ENCODE results near the gene TRIM38.

TRIM38 gene

DNA sequence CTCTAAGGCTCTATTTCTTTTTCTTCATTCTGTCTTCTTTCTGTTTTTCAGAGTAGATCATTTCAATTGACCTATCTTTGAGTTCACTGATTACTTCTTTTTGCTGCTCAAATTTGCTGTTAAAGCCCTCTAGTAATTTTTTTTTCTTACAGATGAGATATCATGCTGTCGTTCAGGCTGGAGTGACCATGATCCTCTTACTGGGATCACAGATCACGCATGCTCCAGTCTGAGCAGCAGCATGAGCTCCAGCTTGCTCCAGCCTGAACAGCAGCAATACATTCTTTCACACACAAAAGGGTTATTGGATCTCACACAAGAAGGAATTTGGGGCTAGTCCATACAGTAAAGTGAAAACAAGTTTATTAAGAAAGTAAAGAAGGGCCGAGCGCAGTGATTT, 12.3 kb upstream of the TRIM38 start:
- in situ Hi-C loops (cut with HindIII; ENCODE audit: low sequenced_read_pairs), result no loop called here
- no peak overlapping the region for H3K4me3 ChIP-seq (ENCODE audit: low read depth, low read length)
- DNase-seq (ENCODE audit: low read depth), result no peak
- TF ChIP-seq, protein P1, sequence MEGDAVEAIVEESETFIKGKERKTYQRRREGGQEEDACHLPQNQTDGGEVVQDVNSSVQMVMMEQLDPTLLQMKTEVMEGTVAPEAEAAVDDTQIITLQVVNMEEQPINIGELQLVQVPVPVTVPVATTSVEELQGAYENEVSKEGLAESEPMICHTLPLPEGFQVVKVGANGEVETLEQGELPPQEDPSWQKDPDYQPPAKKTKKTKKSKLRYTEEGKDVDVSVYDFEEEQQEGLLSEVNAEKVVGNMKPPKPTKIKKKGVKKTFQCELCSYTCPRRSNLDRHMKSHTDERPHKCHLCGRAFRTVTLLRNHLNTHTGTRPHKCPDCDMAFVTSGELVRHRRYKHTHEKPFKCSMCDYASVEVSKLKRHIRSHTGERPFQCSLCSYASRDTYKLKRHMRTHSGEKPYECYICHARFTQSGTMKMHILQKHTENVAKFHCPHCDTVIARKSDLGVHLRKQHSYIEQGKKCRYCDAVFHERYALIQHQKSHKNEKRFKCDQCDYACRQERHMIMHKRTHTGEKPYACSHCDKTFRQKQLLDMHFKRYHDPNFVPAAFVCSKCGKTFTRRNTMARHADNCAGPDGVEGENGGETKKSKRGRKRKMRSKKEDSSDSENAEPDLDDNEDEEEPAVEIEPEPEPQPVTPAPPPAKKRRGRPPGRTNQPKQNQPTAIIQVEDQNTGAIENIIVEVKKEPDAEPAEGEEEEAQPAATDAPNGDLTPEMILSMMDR (IDR thresholded peaks at IDR 0.05; ENCODE audit: low read depth, low read length, missing control alignments), result no peak

DNA sequence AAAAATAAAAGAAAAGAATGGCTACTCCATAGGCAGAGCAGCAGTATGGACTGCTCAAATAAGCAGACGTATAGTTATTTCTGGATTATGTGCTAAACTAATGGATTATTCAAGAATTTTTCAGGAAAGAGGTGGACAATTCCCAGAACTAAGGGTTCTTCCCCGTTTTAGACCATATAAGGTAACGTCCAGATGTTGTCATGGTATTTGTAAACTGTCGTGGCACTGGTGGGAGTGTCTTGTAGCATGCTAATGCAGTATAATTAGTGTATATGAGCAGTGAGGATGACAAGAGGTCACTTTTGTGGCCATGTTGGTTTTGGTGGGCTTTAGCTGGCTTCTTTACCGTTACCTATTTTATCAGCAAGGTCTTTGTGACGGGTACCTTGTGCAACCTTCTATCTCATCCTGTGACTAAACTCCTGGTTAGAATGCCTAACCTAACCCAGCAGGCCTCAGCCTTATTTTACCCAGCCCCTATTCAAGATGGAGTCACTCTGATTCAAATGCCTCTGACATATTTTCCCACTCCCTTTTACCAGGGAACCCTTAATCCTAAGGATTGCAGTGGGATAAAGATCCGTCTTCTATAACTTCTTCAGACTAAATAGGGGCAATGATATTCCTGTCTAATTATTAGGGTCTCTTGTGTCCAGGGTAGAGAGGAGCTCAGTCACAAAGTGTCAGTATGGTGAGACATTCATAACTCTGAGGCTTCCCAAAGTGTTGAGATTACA, 11.1 kb upstream of the TRIM38 start:
- H3K4me3 ChIP-seq (ENCODE audit: low read depth, low read length), result no peak overlapping the region
- TF ChIP-seq, protein P1 (IDR thresholded peaks at IDR 0.05; ENCODE audit: low read depth, low read length, missing control alignments), result no peak
- DNase-seq (ENCODE audit: low read depth), result no peak
- in situ Hi-C loops (cut with HindIII; ENCODE audit: low sequenced_read_pairs), result no loop called here

DNA sequence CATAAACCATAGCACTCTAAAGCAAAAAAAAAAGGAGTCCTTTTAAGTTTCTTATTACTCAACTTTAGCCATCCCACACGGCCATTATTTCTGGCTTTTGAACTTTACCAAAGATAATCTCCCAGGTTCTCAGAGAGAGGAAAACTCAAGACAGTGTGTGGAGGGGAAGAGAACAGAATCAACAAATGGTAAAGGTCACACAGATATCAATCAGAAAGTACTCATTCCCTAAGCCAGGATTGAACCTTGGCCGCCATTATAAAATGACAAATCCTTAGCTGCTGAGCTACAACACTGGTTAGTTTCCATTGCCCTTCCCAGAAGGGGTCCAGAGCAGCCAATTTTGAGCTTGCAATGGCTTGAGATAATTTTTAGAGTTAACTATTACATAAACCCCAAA, 10.1 kb upstream of the TRIM38 start:
- TF ChIP-seq, protein P1 (IDR thresholded peaks at IDR 0.05; ENCODE audit: low read depth, low read length, missing control alignments), result no peak
- DNase-seq (ENCODE audit: low read depth), result no peak
- in situ Hi-C loops (cut with HindIII; ENCODE audit: low sequenced_read_pairs), result no loop called here
- H3K4me3 ChIP-seq (ENCODE audit: low read depth, low read length), result no peak overlapping the region

DNA sequence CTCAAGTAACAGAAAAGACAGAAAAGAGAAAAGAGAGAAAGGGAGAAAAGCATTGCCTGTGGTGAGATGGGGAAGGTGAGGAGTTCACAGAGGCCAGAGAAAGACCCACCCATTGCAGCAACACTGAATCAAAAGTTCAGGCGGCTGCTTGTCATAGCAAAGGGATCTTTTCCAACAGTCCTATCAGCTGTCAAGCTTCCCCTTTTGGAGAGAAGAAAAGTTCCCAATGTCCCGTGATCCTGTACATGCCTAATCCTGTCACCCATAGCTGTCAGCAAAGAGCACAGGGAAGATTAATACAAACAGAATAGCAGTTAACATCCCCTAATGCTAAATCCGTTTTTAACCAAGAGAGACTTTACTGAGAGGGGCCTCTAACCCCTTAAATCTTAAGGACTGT, 8.9 kb upstream of the TRIM38 start:
- TF ChIP-seq, protein P1 (IDR thresholded peaks at IDR 0.05; ENCODE audit: low read depth, low read length, missing control alignments), result no peak
- H3K4me3 ChIP-seq (ENCODE audit: low read depth, low read length), result no peak overlapping the region
- DNase-seq (ENCODE audit: low read depth), result no peak
- in situ Hi-C loops (cut with HindIII; ENCODE audit: low sequenced_read_pairs), result no loop called here

DNA sequence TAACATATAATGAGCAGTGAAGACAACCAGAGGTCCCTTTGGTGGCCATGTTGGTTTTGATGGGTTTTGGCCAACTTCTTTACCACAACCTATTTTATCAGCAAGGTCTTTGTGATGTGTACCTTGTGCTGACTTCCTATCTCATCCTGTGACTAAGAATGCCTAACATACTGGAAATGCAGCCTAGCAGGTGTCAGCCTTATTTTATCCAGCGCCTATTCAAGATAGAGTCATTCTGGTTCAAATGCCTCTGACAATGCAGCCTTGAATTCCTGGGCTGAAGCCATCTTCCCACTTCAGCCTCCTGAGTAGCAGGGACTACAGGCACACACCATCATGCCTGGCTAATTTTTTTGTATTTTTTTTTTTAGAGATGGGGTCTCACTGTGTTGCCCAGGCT, 7.8 kb upstream of the TRIM38 start:
- in situ Hi-C loops (cut with HindIII; ENCODE audit: low sequenced_read_pairs), result no loop called here
- TF ChIP-seq, protein P1 (IDR thresholded peaks at IDR 0.05; ENCODE audit: low read depth, low read length, missing control alignments), result no peak
- no peak overlapping the region for H3K4me3 ChIP-seq (ENCODE audit: low read depth, low read length)
- DNase-seq (ENCODE audit: low read depth), result no peak

DNA sequence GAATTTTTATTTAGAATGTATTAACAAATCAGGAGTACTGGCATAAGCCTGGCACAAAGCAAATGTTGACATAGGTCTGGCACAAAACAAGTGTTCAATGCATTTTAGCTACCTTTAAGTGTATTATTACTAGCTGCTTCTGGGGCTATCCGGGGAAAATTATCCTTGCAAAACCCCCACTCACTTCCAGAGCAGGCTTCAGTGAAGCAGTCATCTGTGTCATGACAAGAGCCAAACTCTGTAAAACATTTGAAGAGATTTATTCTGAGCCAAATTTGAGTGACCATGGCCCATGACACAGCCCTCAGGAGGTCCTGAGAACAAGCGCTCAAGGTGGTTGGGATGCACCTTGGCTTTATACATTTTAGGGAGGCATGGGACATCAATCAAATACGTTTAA, 6.4 kb upstream of the TRIM38 start:
- no peak for DNase-seq (ENCODE audit: low read depth)
- TF ChIP-seq, protein P1 (IDR thresholded peaks at IDR 0.05; ENCODE audit: low read depth, low read length, missing control alignments), result no peak
- in situ Hi-C loops (cut with HindIII; ENCODE audit: low sequenced_read_pairs), result no loop called here
- H3K4me3 ChIP-seq (ENCODE audit: low read depth, low read length), result no peak overlapping the region
